SU-DHL-6 (cell line): ENCODE results near the gene RLN2.
"Not testable (repeated sequence)": the region's sequence is repeated elsewhere in the genome, so short reads cannot be mapped to it uniquely, and the experiment has no call there.

Source experiments
- H2AFZ ChIP-seq: fragments of 200-600 bp; sonication (generic); 2 replicates; pipeline ENCODE4 v1.6.1; 2014; ENCODE audit warnings: low read depth, mild to moderate bottlenecking, moderate library complexity, mixed read lengths, antibody characterized with exemption, low read length; ENCODE audit not compliant: severe bottlenecking
- H3F3A ChIP-seq: fragments of 200-600 bp; shearing (Covaris generic); 2 replicates; pipeline ENCODE4 v1.6.0; 2016; ENCODE audit warnings: antibody characterized with exemption, mild to moderate bottlenecking; ENCODE audit not compliant: insufficient read depth
- H3K27ac ChIP-seq: fragments of 200-600 bp; sonication (generic); 2 replicates; pipeline ENCODE4 v1.5.1; 2016; ENCODE audit warnings: low read depth, mild to moderate bottlenecking, low read length, moderate library complexity, mixed read lengths
- H3K27me3 ChIP-seq: fragments of 200-600 bp; sonication (generic), shearing (Covaris generic); 2 replicates; pipeline ENCODE4 v1.6.0; 2014; ENCODE audit warnings: mild to moderate bottlenecking, low read length
- H3K36me3 ChIP-seq: fragments of 200-600 bp; sonication (generic); 2 replicates; pipeline ENCODE4 v1.6.1; 2014; ENCODE audit warnings: mild to moderate bottlenecking, low read length, mixed read lengths
- H3K4me2 ChIP-seq: fragments of 300-600, 200-600 bp; shearing (Covaris generic), sonication (generic); 2 replicates; pipeline ENCODE4 v1.6.0; 2014; ENCODE audit warnings: low read length, low read depth, mild to moderate bottlenecking; ENCODE audit not compliant: poor library complexity, severe bottlenecking
- H3K4me3 ChIP-seq: fragments of 200-600 bp; sonication (generic); 2 replicates; pipeline ENCODE4 v1.5.1; 2014; ENCODE audit warnings: antibody characterized with exemption, low read length, mild to moderate bottlenecking, mixed read lengths; ENCODE audit not compliant: insufficient read depth, poor library complexity, severe bottlenecking
- H3K79me2 ChIP-seq: fragments of 200-600 bp; sonication (generic); 2 replicates; pipeline ENCODE4 v1.6.1; 2014; ENCODE audit warnings: mild to moderate bottlenecking, low read length, moderate library complexity; ENCODE audit not compliant: insufficient read depth
- H3K9ac ChIP-seq: fragments of 200-600 bp; sonication (generic); 2 replicates; pipeline ENCODE4 v1.7.0; 2014; ENCODE audit warnings: mild to moderate bottlenecking, low read length
- H3K9me2 ChIP-seq: fragments of 200-600 bp; sonication (generic); replicated peaks from 2 replicates; pipeline ENCODE4 v1.6.1; 2014; ENCODE audit warnings: low read length; ENCODE audit not compliant: insufficient read depth
- H3K9me3 ChIP-seq: fragments of 200-600 bp; sonication (generic); 2 replicates; pipeline ENCODE4 v1.6.1; 2014; ENCODE audit warnings: low read length, mixed read lengths; ENCODE audit not compliant: insufficient read depth
- H4K20me1 ChIP-seq: fragments of 200-600 bp; sonication (generic); 2 replicates; pipeline ENCODE4 v1.6.1; 2014; ENCODE audit warnings: low read depth, mild to moderate bottlenecking, antibody characterized with exemption, low read length, moderate library complexity, mixed read lengths
- EZH2phosphoT487 ChIP-seq: fragments of 200-600 bp; sonication (generic), shearing (Covaris generic); conservative IDR thresholded peaks from 2 replicates; pipeline ENCODE4 v1.6.1; 2018; ENCODE audit warnings: mild to moderate bottlenecking, antibody characterized with exemption, low read length, moderate library complexity, mixed read lengths
- TF ChIP-seq, protein P1 (sequence below): fragments of 200-600 bp; sonication (generic); IDR thresholded peaks from one replicate; pipeline ENCODE4 v1.5.1; 2017; ENCODE audit warnings: antibody characterized with exemption, mild to moderate bottlenecking, low read length, moderate library complexity; ENCODE audit not compliant: insufficient read depth, poor library complexity, severe bottlenecking

The RLN2 gene

DNA sequence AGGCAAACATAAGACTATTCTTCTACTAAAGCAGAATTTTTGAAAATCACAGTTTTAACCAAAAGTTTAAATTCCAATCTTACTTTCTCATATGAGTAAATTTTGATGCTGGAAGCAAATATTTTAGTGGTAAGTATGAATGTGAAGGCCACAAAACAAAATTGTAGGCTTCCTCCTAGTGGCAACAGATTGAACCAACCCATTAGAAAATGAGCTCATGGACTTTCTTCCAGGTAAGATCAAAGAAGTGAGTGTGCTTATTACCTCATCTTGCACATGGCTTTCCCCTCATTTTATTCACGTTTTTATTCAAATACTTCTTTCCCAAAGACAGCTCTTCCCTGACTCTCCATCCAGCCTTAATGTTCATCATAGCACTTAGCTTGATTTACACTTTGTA is 16.5 kb upstream of the RLN2 start:
- Histone ChIP-seq H3K9me3 (no peaks in the 10 kb centered on the region), H3K79me2 (no peaks in the 10 kb centered on the region), H3F3A (no peaks in the 10 kb centered on the region), H3K27me3 (no peaks in the 10 kb centered on the region), H3K4me3 (no peak overlapping the region), H3K36me3 (peaks cover under 1% of the 10 kb centered on the region; the same call in 1 of the 2 replicates), H4K20me1 (no peaks in the 10 kb centered on the region), H3K9ac (no peak overlapping the region), H3K4me2 (no peak overlapping the region), H3K27ac (no peak overlapping the region), H3K9me2 (no peaks in the 10 kb centered on the region), H2AFZ (no peak overlapping the region)
- no peak for TF ChIP-seq EZH2phosphoT487
- TF ChIP-seq, protein P1, sequence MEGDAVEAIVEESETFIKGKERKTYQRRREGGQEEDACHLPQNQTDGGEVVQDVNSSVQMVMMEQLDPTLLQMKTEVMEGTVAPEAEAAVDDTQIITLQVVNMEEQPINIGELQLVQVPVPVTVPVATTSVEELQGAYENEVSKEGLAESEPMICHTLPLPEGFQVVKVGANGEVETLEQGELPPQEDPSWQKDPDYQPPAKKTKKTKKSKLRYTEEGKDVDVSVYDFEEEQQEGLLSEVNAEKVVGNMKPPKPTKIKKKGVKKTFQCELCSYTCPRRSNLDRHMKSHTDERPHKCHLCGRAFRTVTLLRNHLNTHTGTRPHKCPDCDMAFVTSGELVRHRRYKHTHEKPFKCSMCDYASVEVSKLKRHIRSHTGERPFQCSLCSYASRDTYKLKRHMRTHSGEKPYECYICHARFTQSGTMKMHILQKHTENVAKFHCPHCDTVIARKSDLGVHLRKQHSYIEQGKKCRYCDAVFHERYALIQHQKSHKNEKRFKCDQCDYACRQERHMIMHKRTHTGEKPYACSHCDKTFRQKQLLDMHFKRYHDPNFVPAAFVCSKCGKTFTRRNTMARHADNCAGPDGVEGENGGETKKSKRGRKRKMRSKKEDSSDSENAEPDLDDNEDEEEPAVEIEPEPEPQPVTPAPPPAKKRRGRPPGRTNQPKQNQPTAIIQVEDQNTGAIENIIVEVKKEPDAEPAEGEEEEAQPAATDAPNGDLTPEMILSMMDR: no peak

DNA sequence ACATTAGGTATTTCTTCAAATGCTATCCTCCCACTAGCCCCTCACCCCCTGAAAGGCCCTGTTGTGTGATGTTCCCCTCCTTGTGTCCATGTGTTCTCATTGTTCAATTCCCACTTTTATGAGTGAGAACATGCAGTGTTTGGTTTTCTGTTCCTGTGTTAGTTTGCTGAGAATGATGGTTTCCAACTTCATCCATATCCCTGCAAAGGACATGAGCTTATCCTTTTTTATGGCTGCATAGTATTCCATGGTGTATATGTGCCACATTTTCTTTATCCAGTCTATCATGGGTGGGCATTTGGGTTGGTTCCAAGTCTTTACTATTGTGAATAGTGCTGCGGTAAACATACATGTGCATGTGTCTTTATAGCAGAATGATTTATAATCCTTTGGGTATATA is 11.9 kb upstream of the RLN2 start:
- H3K79me2 ChIP-seq, H3K36me3 ChIP-seq, H3K27me3 ChIP-seq, H3K9me2 ChIP-seq, H3K4me2 ChIP-seq, H3K27ac ChIP-seq, H3K4me3 ChIP-seq, H3K9ac ChIP-seq, H3K9me3 ChIP-seq, H3F3A ChIP-seq, H4K20me1 ChIP-seq, H2AFZ ChIP-seq: not testable (repeated sequence)

DNA sequence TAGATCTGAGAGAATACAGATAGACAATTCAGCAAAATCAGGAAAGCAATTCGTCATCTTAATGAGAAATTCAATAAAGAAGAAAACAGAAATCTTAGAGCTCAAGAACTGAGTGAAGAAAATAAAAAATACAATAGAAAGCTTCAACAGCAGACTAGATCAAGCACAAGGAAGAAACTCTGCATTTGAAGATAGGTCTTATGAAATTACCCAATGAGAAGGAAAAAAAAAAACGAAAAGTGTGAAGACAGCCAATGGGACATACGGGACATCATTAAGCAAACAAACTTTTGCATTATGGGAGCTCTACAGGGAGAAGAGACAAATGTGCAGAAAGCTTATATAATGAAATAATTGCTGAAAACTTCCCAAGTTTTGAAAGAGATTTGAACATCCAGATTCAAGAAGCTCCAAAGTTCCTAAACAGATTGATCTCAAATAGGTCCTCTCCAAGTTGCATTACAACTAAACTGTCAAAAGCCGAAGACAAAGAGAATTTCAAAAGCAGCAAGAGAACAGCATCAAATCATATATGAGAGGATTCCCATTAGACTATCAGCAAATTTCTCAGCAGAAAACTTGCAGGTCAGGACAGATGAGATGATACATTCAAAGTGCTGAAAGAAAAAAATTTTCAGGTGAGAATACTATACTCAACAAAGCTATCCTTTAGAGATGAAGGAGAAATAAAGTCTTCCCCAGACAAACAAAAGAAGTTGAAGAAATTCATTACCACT is 10.8 kb upstream of the RLN2 start:
- Histone ChIP-seq H3K4me2 (no peak overlapping the region), H2AFZ (no peak overlapping the region), H3K36me3 (peaks cover 5% of the 10 kb centered on the region; the same call in 1 of the 2 replicates), H4K20me1 (no peaks in the 10 kb centered on the region), H3K4me3 (no peak overlapping the region), H3K79me2 (no peaks in the 10 kb centered on the region), H3K9me3 (peaks cover 5% of the 10 kb centered on the region; the same call in 1 of the 2 replicates), H3K9ac (no peak overlapping the region), H3K27ac (no peak overlapping the region), H3K9me2 (no peaks in the 10 kb centered on the region), H3F3A (no peaks in the 10 kb centered on the region), H3K27me3 (no peaks in the 10 kb centered on the region)
- TF ChIP-seq EZH2phosphoT487: no peak
- TF ChIP-seq, protein P1: no peak

DNA sequence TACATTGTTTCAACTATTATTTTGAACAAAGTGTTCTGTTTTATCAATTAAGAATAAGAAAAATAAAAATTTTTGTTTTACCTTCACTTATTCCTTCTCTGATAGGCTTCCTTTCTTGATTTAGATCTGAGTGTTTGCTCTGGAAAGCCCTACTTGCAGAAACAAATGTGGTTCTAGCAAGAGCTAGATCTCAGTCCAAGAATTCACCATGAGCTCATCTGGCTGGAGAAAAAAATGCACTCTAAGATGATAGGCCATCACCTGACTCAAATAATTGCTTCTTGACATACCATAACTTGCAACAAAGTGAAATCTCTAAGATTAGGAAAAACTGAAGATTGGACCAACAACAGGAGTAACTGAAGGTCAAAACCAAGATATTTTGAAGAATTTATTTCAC is 6.3 kb upstream of the RLN2 start:
- peaks cover 3% of the 10 kb centered on the region; the same call in 1 of the 2 replicates for H3K36me3 ChIP-seq
- H4K20me1 ChIP-seq: no peaks in the 10 kb centered on the region
- H3K27ac ChIP-seq: no peak overlapping the region
- no peaks in the 10 kb centered on the region for H3F3A ChIP-seq
- H2AFZ ChIP-seq: no peak overlapping the region
- no peaks in the 10 kb centered on the region for H3K9me2 ChIP-seq
- no peak for TF ChIP-seq EZH2phosphoT487
- TF ChIP-seq, protein P1: no peak
- no peak overlapping the region for H3K4me3 ChIP-seq
- no peaks in the 10 kb centered on the region for H3K79me2 ChIP-seq
- no peak overlapping the region for H3K9ac ChIP-seq
- peaks cover 5% of the 10 kb centered on the region; the same call in 1 of the 2 replicates for H3K9me3 ChIP-seq
- H3K4me2 ChIP-seq: no peak overlapping the region
- H3K27me3 ChIP-seq: no peaks in the 10 kb centered on the region
